Endothelial cell of umbilical vein (primary cell): ENCODE data around the gene HLA-DPB1. TPM values are rescaled to one million over a fixed set of nuclear protein-coding genes. Genes with fewer than 3 reads are reported as not detected.

ENCODE experiments used
- BruUV-seq: library from RNA; stranded (reverse); fragments of 400-500 nt; replicated peaks from 2 replicates; lab custom pipeline; 2021; lab: Mats Ljungman, UMichigan
- CTCF ChIA-PET: fragments of 300-600, 350-600 bp; sonication (Branson Sonifier 250); formaldehyde crosslinking; loops from one replicate; lab custom pipeline; 2021; ENCODE audit warnings: antibody characterized with exemption, inconsistent platforms; lab: Charles Lee
- POLR2A ChIA-PET: fragments of 300-600, 350-600 bp; sonication (Branson Sonifier 250); formaldehyde crosslinking; loops from one replicate; lab custom pipeline; 2021; ENCODE audit warnings: antibody characterized with exemption, inconsistent platforms; lab: Charles Lee
- DNase-seq: peaks from one replicate; pipeline ENCODE4 v3.0.0-alpha.2; 2011; ENCODE audit warnings: low read depth, low spot score
- FAIRE-seq: peaks from 2 replicates; lab custom pipeline; 2011; peaks lifted over from hg19 to GRCh38; lab: Jason Lieb, UNC
- H2AFZ ChIP-seq: 2 replicates; pipeline ENCODE4 v1.6.0; 2012; ENCODE audit warnings: low read depth, low read length, control low read depth, inconsistent platforms
- H3K27ac ChIP-seq: 2 replicates; pipeline ENCODE4 v1.5.1; 2011; ENCODE audit warnings: low read depth, mild to moderate bottlenecking, control low read depth, low read length, moderate library complexity; ENCODE audit not compliant: insufficient read depth
- H3K27me3 ChIP-seq, 2 experiments: 2 replicates each; pipeline versions ENCODE4 v1.6.0 to v1.6.1; 2011; ENCODE audit warnings: low read length in 2 of 2, mixed read lengths in 1 of 2; ENCODE audit not compliant: control insufficient read depth in 2 of 2, insufficient read depth in 2 of 2
- H3K36me3 ChIP-seq, 2 experiments: 2 replicates in 1 of 2; 3 replicates in 1 of 2; pipeline ENCODE4 v1.5.1; 2011; ENCODE audit warnings: low read length in 2 of 2, mild to moderate bottlenecking in 1 of 2, moderate library complexity in 1 of 2; ENCODE audit not compliant: control insufficient read depth in 2 of 2, insufficient read depth in 2 of 2; ENCODE audit errors: extremely low read depth in 1 of 2
- H3K4me1 ChIP-seq: 3 replicates; pipeline ENCODE4 v1.5.1; 2011; ENCODE audit warnings: mild to moderate bottlenecking, low read length; ENCODE audit not compliant: control insufficient read depth, insufficient read depth; ENCODE audit errors: extremely low read depth
- H3K4me2 ChIP-seq: 2 replicates; pipeline ENCODE4 v1.6.1; 2011; ENCODE audit warnings: low read length, control low read depth, mixed read lengths; ENCODE audit not compliant: insufficient read depth
- H3K4me3 ChIP-seq, 3 experiments: fragments of 200-600 bp in 1 of 3; sonication (generic), shearing (Covaris generic) in 1 of 3; replicated peaks in 1 of 3; 2 replicates each; pipeline ENCODE4 v1.5.1; 2011 to 2016; ENCODE audit warnings: control low read depth in 3 of 3, low read length in 3 of 3, mild to moderate bottlenecking in 2 of 3, inconsistent platforms in 1 of 3, low read depth in 1 of 3, moderate library complexity in 1 of 3; ENCODE audit not compliant: insufficient read depth in 1 of 3
- H3K79me2 ChIP-seq: 2 replicates; pipeline ENCODE4 v1.6.0; 2012; ENCODE audit warnings: low read length, inconsistent platforms; ENCODE audit not compliant: control insufficient read depth, insufficient read depth
- H3K9ac ChIP-seq: replicated peaks from 2 replicates; pipeline ENCODE3; 2011; ENCODE audit warnings: low read length, control low read depth; ENCODE audit not compliant: insufficient read depth; ENCODE audit errors: extremely low read depth
- H3K9me1 ChIP-seq: replicated peaks from 3 replicates; pipeline ENCODE4 v1.6.0; 2011; ENCODE audit warnings: mild to moderate bottlenecking, low read length; ENCODE audit not compliant: control insufficient read depth, insufficient read depth; ENCODE audit errors: extremely low read depth
- H3K9me3 ChIP-seq: replicated peaks from 2 replicates; pipeline ENCODE4 v1.5.1; 2012; ENCODE audit warnings: low read length, inconsistent platforms; ENCODE audit not compliant: control insufficient read depth, insufficient read depth
- H4K20me1 ChIP-seq: replicated peaks from 2 replicates; pipeline ENCODE3; 2011; ENCODE audit warnings: mild to moderate bottlenecking, low read length; ENCODE audit not compliant: control insufficient read depth, insufficient read depth; ENCODE audit errors: extremely low read depth
- CTCF ChIP-seq, 2 donors: IDR thresholded peaks; 1 replicate in 1 of 2; 2 replicates in 1 of 2; pipeline ENCODE4 v1.5.1; 2011; ENCODE audit warnings: low read length in 2 of 2, mild to moderate bottlenecking in 2 of 2, moderate library complexity in 2 of 2, control low read depth in 1 of 2, inconsistent platforms in 1 of 2, low read depth in 1 of 2; ENCODE audit not compliant: insufficient read depth in 1 of 2; ENCODE audit errors: extremely low read depth in 1 of 2
- EZH2 ChIP-seq: IDR thresholded peaks from 2 replicates; pipeline ENCODE4 v1.6.1; 2012; ENCODE audit warnings: borderline replicate concordance, low read depth, mild to moderate bottlenecking, moderate library complexity, low read length, inconsistent platforms; ENCODE audit not compliant: severe bottlenecking
- FOS ChIP-seq: IDR thresholded peaks from 2 replicates; pipeline ENCODE4 v1.6.1; 2011; ENCODE audit warnings: mild to moderate bottlenecking, low read length, moderate library complexity, borderline replicate concordance; ENCODE audit not compliant: insufficient read depth
- GATA2 ChIP-seq: IDR thresholded peaks from 2 replicates; pipeline ENCODE4 v1.7.0; 2011; ENCODE audit warnings: low read depth, mild to moderate bottlenecking, moderate library complexity, mixed read lengths, low read length; ENCODE audit not compliant: insufficient read length, insufficient read depth
- JUN ChIP-seq: IDR thresholded peaks from 2 replicates; pipeline ENCODE4 v1.6.1; 2011; ENCODE audit warnings: borderline replicate concordance, low read depth; ENCODE audit not compliant: insufficient read length, insufficient read depth
- MYC ChIP-seq: IDR thresholded peaks from one replicate; pipeline ENCODE4 v1.6.1; 2011; ENCODE audit warnings: mild to moderate bottlenecking, low read depth, low read length
- POLR2A ChIP-seq: IDR thresholded peaks from 2 replicates; pipeline ENCODE4 v1.6.1; 2012; ENCODE audit warnings: low read depth, mild to moderate bottlenecking, control low read depth, low read length
- POLR2AphosphoS5 ChIP-seq: IDR thresholded peaks from 2 replicates; pipeline ENCODE4 v1.6.1; 2012; ENCODE audit warnings: low read depth, mild to moderate bottlenecking, control low read depth, low read length, moderate library complexity; ENCODE audit not compliant: insufficient read depth
- dilution Hi-C: fragments of 300-500 bp; cut with MboI; formaldehyde crosslinking; loops from one replicate; pipeline ENCODE4 v1.15.0; 2019; ENCODE audit warnings: low sequenced_read_pairs; ENCODE audit not compliant: extremely low pct_ligation_motif_present
- intact Hi-C: fragments of 100-400 bp; cut with micrococcal nuclease; formaldehyde crosslinking; loops from one replicate; pipeline ENCODE4 v1.10.0; 2022
- polyA plus RNA-seq, 4 experiments: library from polyadenylated mRNA; depleted of rRNA in 3 of 4; stranded (reverse) in 3 of 4; unstranded in 1 of 4; fragments of >200 nt; gene quantifications; 2 replicates each; pipeline versions ENCODE4 v1.2.1 to v1.2.3, GENCODE V29; 2011 to 2012; ENCODE audit warnings: missing spikeins in 1 of 4
- total RNA-seq: library from RNA; stranded (reverse); gene quantifications from 2 replicates; pipeline ENCODE4 v1.2.3, GENCODE V29; 2021
- TF ChIP-seq, protein P1 (sequence below): IDR thresholded peaks from 2 replicates; pipeline ENCODE4 v1.6.1; 2011; ENCODE audit not compliant: insufficient read depth, insufficient read length

HLA-DPB1 gene
- total and polyA plus RNA-seq, 2 donors (not counting 3 experiments of a cell fraction or from before 2014, with no cell fraction given), result 2.3 to 38.0 TPM

GRCh38 chr6:33076406-33076934 lies 680 bp downstream of the HLA-DPB1 start:
- no peaks in the 10 kb centered on the region for H3K9me1 ChIP-seq
- no peaks in the 10 kb centered on the region for H4K20me1 ChIP-seq
- DNase-seq (no peak), FAIRE-seq (no peak)
- H2AFZ ChIP-seq, result no peak overlapping the region
- H3K27ac ChIP-seq, result no peak overlapping the region
- no peak overlapping the region for H3K4me2 ChIP-seq
- BruUV-seq, result no TSS peak
- H3K9me3 ChIP-seq, result no peaks in the 10 kb centered on the region
- dilution Hi-C loops (no loop called here), intact Hi-C loops (no loop called here)
- peaks cover 4% of the 10 kb centered on the region for H3K4me1 ChIP-seq
- no peak overlapping the region for H3K9ac ChIP-seq
- POLR2A ChIA-PET, result no interaction called here
- TF ChIP-seq FOS (no peak), EZH2 (no peak), MYC (no peak), GATA2 (no peak)
- no peaks in the 10 kb centered on the region for H3K36me3 ChIP-seq
- H3K27me3 ChIP-seq, result no peaks in the 10 kb centered on the region
- no peak overlapping the region for H3K4me3 ChIP-seq
- no peaks in the 10 kb centered on the region for H3K79me2 ChIP-seq
- CTCF ChIA-PET, result interaction anchor here (0.7 to 1.1 kb wide), 3 partner anchors 44 to 143 kb away, joined by 3 read pairs; no protein-coding TSS in a partner anchor

DNA sequence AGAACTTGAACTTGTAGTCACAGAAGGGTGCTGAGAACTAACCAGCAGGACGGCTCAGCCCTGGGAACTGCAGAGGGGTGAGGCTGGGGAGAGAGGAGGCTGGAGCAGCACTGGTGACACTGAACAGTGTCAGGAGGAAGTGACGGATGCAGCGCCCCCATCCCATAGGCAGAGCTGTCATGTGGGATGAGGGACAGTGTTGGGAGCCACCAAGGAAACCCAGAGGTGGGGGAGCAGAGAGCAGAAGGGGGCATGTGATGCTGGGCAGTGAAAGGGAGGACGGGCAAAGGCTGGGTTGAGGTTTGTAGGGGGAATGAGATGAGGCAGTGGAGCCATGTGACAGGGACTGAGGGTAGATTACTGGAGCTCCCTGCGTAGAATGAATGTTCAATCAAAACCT lies 2.1 kb downstream of the HLA-DPB1 start:
- no peak for DNase-seq
- CTCF ChIA-PET, result interaction anchor here (5.3 kb wide), 1 partner anchor 62 kb away, joined by 88 read pairs; no protein-coding TSS in a partner anchor
- POLR2A ChIA-PET, result no interaction called here
- FAIRE-seq, result no peak
- no TSS peak for BruUV-seq
- H3K9ac ChIP-seq, result no peak overlapping the region
- no peak overlapping the region for H2AFZ ChIP-seq
- dilution Hi-C loops (no loop called here), intact Hi-C loops (no loop called here)
- no peak overlapping the region for H3K27ac ChIP-seq
- TF ChIP-seq POLR2AphosphoS5 (no peak), GATA2 (no peak), POLR2A (no peak), EZH2 (no peak), CTCF (IDR thresholded peaks at IDR 0.05; ENCODE audit: extremely low read depth in 1 of 2, insufficient read depth in 1 of 2, low read depth in 1 of 2, low read length in 2 of 2) (no peak), JUN (no peak), MYC (no peak), FOS (no peak)
- TF ChIP-seq, protein P1, sequence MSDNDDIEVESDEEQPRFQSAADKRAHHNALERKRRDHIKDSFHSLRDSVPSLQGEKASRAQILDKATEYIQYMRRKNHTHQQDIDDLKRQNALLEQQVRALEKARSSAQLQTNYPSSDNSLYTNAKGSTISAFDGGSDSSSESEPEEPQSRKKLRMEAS, result no peak
- no peaks in the 10 kb centered on the region for H3K9me1 ChIP-seq
- no peaks in the 10 kb centered on the region for H3K79me2 ChIP-seq
- H3K4me2 ChIP-seq, result no peak overlapping the region
- peaks cover 4% of the 10 kb centered on the region for H3K4me1 ChIP-seq
- no peaks in the 10 kb centered on the region for H3K36me3 ChIP-seq
- H3K27me3 ChIP-seq, result no peaks in the 10 kb centered on the region
- no peaks in the 10 kb centered on the region for H4K20me1 ChIP-seq
- H3K9me3 ChIP-seq, result no peaks in the 10 kb centered on the region
- H3K4me3 ChIP-seq, result no peak overlapping the region
